Activated B cell treated with CpG ODN at 0.5 μM for 24 hours (primary cell): ENCODE results near the gene RPS6KA5. TPM values are rescaled to one million over a fixed set of nuclear protein-coding genes. Genes with fewer than 3 reads are reported as not detected.
"Not testable (repeated sequence)": the region's sequence is repeated elsewhere in the genome, so short reads cannot be mapped to it uniquely, and the experiment has no call there.

Experiments
- ATAC-seq: fragments of 200-7000 bp; cut with Tn5 transposase; one replicate; pipeline ENCODE4 v1.10.0; 2021; ENCODE audit warnings: low read depth, mild to moderate bottlenecking, moderate library complexity
- CTCF ChIA-PET: fragments of 350-600 bp; sonication (Branson Sonifier 250); formaldehyde crosslinking; loops from one replicate; lab custom pipeline; 2021; ENCODE audit warnings: antibody characterized with exemption; lab: Charles Lee
- POLR2A ChIA-PET: fragments of 350-600 bp; sonication (Branson Sonifier 250); formaldehyde crosslinking; loops from one replicate; lab custom pipeline; 2021; ENCODE audit warnings: antibody characterized with exemption; lab: Charles Lee
- DNase-seq: peaks from one replicate; pipeline ENCODE4 v3.0.0; 2022
- H3K27ac Mint-ChIP-seq: one replicate; pipeline ENCODE4 v1.8.0; 2020; ENCODE audit warnings: mixed read lengths
- H3K27me3 Mint-ChIP-seq: one replicate; pipeline ENCODE4 v1.8.0; 2021; ENCODE audit warnings: mixed read lengths
- H3K36me3 Mint-ChIP-seq: one replicate; pipeline ENCODE4 v1.8.0; 2021; ENCODE audit warnings: low read depth, mixed read lengths
- H3K4me1 Mint-ChIP-seq: one replicate; pipeline ENCODE4 v1.8.0; 2021; ENCODE audit warnings: mixed read lengths
- H3K4me3 Mint-ChIP-seq: one replicate; pipeline ENCODE4 v1.8.0; 2020; ENCODE audit warnings: mild to moderate bottlenecking, mixed read lengths
- H3K9me3 Mint-ChIP-seq: one replicate; pipeline ENCODE4 v1.8.0; 2020; ENCODE audit warnings: mixed read lengths
- intact Hi-C: fragments of 100-400 bp; cut with micrococcal nuclease; formaldehyde crosslinking; loops from one replicate; pipeline ENCODE4 v1.15.1; 2024
- total RNA-seq: library from RNA; stranded (reverse); gene quantifications from 2 replicates; pipeline ENCODE4 v1.2.3, GENCODE V29; 2022
- TF ChIP-seq, protein P1 (sequence below): fragments of 200-600 bp; IDR thresholded peaks from one replicate; pipeline ENCODE4 v1.8.0; 2022; ENCODE audit warnings: antibody characterized with exemption, mild to moderate bottlenecking

Gene RPS6KA5
- total RNA-seq, 1 donor from 2014 or later = 16.3 TPM

DNA sequence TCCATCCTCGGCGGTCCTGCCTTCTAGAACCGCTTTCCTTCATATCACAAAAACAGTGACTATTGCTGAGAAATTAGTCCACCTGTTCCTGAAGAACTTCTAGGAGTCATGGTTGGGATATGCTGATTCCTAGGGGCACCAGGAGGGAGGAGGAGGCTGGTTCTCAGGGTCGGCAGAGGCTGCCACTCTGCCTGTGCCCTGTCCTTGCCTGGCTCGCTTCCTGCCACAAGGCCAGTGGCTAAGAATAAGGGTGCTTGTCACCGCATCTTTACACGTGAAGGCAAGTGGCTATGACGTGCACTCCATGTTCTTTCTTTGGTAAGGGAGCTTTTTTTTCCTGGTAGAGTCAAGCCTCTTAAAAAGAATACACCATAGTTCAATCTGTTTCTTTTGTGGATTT lies 34.7 kb upstream of the RPS6KA5 start:
- Mint-ChIP-seq H3K9me3 (no peaks in the 10 kb centered on the region), H3K4me1 (no peaks in the 10 kb centered on the region), H3K4me3 (no peak overlapping the region), H3K36me3 (no peaks in the 10 kb centered on the region), H3K27ac (no peak overlapping the region), H3K27me3 (no peaks in the 10 kb centered on the region)
- POLR2A ChIA-PET = no interaction called here
- TF ChIP-seq, protein P1, sequence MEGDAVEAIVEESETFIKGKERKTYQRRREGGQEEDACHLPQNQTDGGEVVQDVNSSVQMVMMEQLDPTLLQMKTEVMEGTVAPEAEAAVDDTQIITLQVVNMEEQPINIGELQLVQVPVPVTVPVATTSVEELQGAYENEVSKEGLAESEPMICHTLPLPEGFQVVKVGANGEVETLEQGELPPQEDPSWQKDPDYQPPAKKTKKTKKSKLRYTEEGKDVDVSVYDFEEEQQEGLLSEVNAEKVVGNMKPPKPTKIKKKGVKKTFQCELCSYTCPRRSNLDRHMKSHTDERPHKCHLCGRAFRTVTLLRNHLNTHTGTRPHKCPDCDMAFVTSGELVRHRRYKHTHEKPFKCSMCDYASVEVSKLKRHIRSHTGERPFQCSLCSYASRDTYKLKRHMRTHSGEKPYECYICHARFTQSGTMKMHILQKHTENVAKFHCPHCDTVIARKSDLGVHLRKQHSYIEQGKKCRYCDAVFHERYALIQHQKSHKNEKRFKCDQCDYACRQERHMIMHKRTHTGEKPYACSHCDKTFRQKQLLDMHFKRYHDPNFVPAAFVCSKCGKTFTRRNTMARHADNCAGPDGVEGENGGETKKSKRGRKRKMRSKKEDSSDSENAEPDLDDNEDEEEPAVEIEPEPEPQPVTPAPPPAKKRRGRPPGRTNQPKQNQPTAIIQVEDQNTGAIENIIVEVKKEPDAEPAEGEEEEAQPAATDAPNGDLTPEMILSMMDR = no peak
- intact Hi-C loops = no loop called here
- CTCF ChIA-PET = no interaction called here
- DNase-seq (no peak), ATAC-seq (no peak)

DNA sequence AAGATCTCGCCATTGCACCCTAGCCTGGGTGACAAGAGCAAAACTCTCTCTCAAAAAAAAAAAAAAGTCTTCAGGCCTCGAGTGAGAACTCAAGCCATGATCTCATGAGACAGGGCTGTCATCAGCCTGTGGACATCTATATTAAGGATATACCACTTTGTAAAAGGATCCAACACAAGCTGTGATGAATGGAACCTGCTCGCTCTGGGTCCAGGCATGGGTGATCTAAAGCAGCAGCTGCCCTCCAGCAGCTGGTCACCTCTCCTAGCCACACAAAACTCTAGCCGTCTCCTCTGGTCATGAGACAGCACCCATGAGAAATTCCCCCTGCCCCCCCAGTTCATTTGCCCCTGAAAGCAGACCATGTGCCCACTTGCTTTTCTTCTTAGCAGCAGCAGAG lies 34.3 kb upstream of the RPS6KA5 start:
- no peak for ATAC-seq
- Mint-ChIP-seq H3K27ac (no peak overlapping the region), H3K4me3 (no peak overlapping the region), H3K9me3 (no peaks in the 10 kb centered on the region), H3K36me3 (no peaks in the 10 kb centered on the region), H3K27me3 (no peaks in the 10 kb centered on the region), H3K4me1 (no peaks in the 10 kb centered on the region)
- intact Hi-C loops = no loop called here
- TF ChIP-seq, protein P1 = no peak
- no peak for DNase-seq
- ChIA-PET CTCF (no interaction called here), POLR2A (no interaction called here)

DNA sequence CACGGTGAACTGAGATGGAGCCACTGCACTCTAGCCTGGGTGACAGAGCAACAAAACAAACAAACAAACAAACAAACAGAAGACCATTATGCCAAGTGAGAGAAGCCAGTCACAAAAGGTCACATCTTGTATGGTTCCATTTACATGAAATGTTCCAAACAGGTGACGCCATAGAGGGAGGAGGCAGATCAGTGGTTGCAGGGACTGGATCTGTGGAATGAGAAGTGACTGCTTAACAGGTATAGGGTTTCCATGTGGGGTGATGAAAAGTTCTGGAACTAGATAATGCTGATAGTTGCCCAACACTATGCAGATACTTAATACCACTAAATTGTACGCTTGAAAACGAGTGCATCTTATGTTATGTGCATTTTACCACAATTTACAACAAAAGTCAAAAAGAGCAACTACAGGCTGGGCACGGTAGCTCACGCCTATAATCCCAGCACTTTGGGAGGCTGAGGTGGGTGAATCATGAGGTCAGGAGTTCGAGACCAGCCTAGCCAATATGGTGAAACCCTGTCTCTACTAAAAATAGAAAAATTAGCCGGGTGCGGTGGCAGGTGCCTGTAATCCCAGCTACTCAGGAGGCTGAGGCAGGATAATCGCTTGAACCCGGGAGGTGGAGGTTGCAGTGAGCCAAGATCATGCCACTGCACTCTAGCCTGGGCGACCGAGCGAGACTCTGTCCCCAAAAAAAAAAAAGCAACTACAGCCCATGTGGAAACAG lies 33.5 kb upstream of the RPS6KA5 start:
- H3K9me3 Mint-ChIP-seq, ATAC-seq, intact Hi-C loops, H3K36me3 Mint-ChIP-seq, H3K27me3 Mint-ChIP-seq, H3K4me1 Mint-ChIP-seq, H3K27ac Mint-ChIP-seq, H3K4me3 Mint-ChIP-seq, POLR2A ChIA-PET, DNase-seq, CTCF ChIA-PET: not testable (repeated sequence)

DNA sequence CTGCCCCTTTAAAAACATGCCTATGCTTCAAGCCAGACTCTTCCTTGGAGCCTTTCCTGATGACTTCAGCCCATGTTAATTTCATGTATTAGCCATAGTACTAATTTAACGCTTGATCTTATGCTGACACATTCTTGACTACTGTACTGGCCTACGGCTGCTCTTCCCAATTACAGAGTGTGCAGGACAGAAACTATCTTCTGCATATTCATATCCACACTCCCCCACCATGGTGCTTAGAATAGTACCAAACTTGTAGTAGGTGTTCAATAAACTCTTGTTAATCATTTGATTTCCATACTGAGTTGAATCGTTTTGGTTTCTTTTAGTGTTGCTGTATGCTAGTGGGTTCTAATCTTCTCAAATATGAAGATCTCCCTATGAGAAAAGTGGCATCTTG lies 31.6 kb upstream of the RPS6KA5 start:
- H3K4me1 Mint-ChIP-seq = peaks cover 7% of the 10 kb centered on the region
- H3K27ac Mint-ChIP-seq = no peak overlapping the region
- no peak for DNase-seq
- ATAC-seq = no peak
- ChIA-PET POLR2A (no interaction called here), CTCF (no interaction called here)
- no peaks in the 10 kb centered on the region for H3K27me3 Mint-ChIP-seq
- TF ChIP-seq, protein P1 = no peak
- H3K9me3 Mint-ChIP-seq = no peaks in the 10 kb centered on the region
- intact Hi-C loops = no loop called here
- no peak overlapping the region for H3K4me3 Mint-ChIP-seq
- H3K36me3 Mint-ChIP-seq = no peaks in the 10 kb centered on the region

DNA sequence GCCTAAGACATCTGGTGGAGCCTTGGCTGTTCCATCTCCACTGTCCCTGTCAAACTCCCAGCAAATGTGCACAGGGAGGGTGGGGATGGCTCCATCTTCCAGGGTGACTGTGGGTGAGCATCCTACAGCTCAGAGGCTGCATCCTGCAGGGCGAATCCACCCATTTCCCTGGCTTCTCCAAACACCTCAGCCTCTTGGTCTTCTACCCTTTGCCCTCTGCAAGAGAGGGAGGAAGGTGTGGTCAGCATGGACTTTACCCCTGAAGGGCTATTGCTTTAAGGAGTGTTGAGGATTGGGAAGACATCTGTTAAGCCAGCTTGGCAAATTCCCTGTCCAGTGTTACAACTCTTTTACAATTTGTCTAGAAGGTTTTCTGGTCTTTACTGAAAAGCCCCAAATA lies 30.3 kb upstream of the RPS6KA5 start:
- DNase-seq = no peak
- no peak overlapping the region for H3K27ac Mint-ChIP-seq
- ATAC-seq = no peak
- intact Hi-C loops = no loop called here
- H3K9me3 Mint-ChIP-seq = no peaks in the 10 kb centered on the region
- CTCF ChIA-PET = no interaction called here
- peaks cover 8% of the 10 kb centered on the region for H3K4me1 Mint-ChIP-seq
- POLR2A ChIA-PET = interaction anchor here (0.8 kb wide), 1 partner anchor 30 kb away, joined by 4 read pairs; the partner anchor contains the start of gene RPS6KA5
- no peaks in the 10 kb centered on the region for H3K27me3 Mint-ChIP-seq
- H3K4me3 Mint-ChIP-seq = no peak overlapping the region
- no peaks in the 10 kb centered on the region for H3K36me3 Mint-ChIP-seq
- TF ChIP-seq, protein P1 = no peak
